Activated T-cell treated with anti-CD3 and anti-CD28 coated beads, Interleukin-2, amount 50 U/mL, for 24 hours (primary cell): ENCODE results near the gene FAM107B.

Experiments
- DNase-seq: peaks from one replicate; pipeline ENCODE4 v3.0.0-alpha.2; 2020
- H3K27ac Mint-ChIP-seq: 2 replicates; pipeline ENCODE4 v1.8.0; 2020; ENCODE audit warnings: mild to moderate bottlenecking, mixed read lengths
- H3K27me3 Mint-ChIP-seq: 2 replicates; pipeline ENCODE4 v1.8.0; 2020; ENCODE audit warnings: mixed read lengths
- H3K36me3 Mint-ChIP-seq: 2 replicates; pipeline ENCODE4 v1.8.0; 2020; ENCODE audit warnings: low read depth, mixed read lengths
- H3K4me1 Mint-ChIP-seq: 2 replicates; pipeline ENCODE4 v1.8.0; 2020; ENCODE audit warnings: low read depth, mixed read lengths
- H3K4me3 Mint-ChIP-seq: 2 replicates; pipeline ENCODE4 v1.8.0; 2020; ENCODE audit warnings: mild to moderate bottlenecking, moderate library complexity, mixed read lengths
- H3K9me3 Mint-ChIP-seq: 2 replicates; pipeline ENCODE4 v1.8.0; 2020; ENCODE audit warnings: mixed read lengths

The FAM107B gene

GRCh38 chr10:14581553-14582321, 193.0 kb downstream of the FAM107B start:
- Mint-ChIP-seq H3K27ac (peak overlapping the region; percentile 84), H3K9me3 (no peaks in the 10 kb centered on the region), H3K27me3 (no peaks in the 10 kb centered on the region), H3K4me3 (no peak overlapping the region), H3K4me1 (peaks cover 87% of the 10 kb centered on the region), H3K36me3 (peaks cover 71% of the 10 kb centered on the region)
- no peak for DNase-seq

- H3K9me3 Mint-ChIP-seq = no peaks in the 10 kb centered on the region
- no peak for DNase-seq
- H3K4me3 Mint-ChIP-seq = no peak overlapping the region
- H3K36me3 Mint-ChIP-seq = peaks cover 71% of the 10 kb centered on the region
- H3K4me1 Mint-ChIP-seq = peaks cover 86% of the 10 kb centered on the region
- H3K27me3 Mint-ChIP-seq = no peaks in the 10 kb centered on the region
- H3K27ac Mint-ChIP-seq = peak overlapping the region; percentile 8
Observed at GRCh38 chr10:14580671-14581332, 193.9 kb downstream of the FAM107B start.

- Mint-ChIP-seq H3K4me3 (no peak overlapping the region), H3K4me1 (peaks cover 84% of the 10 kb centered on the region), H3K9me3 (no peaks in the 10 kb centered on the region), H3K27ac (peak overlapping the region; percentile 8), H3K27me3 (no peaks in the 10 kb centered on the region), H3K36me3 (peaks cover 72% of the 10 kb centered on the region)
- no peak for DNase-seq
Observed at GRCh38 chr10:14579405-14579804, 195.3 kb downstream of the FAM107B start.

- Mint-ChIP-seq H3K27me3 (no peaks in the 10 kb centered on the region), H3K4me3 (no peak overlapping the region), H3K9me3 (no peaks in the 10 kb centered on the region), H3K36me3 (peaks cover 76% of the 10 kb centered on the region), H3K4me1 (peaks cover 81% of the 10 kb centered on the region), H3K27ac (peak overlapping the region; percentile 50)
- DNase-seq = no peak
Observed at GRCh38 chr10:14578060-14578952, 196.4 kb downstream of the FAM107B start.

GRCh38 chr10:14574885-14575284, 199.8 kb downstream of the FAM107B start:
- no peaks in the 10 kb centered on the region for H3K9me3 Mint-ChIP-seq

GRCh38 chr10:14574291-14574690, 200.4 kb downstream of the FAM107B start:
- DNase-seq = no peak
- peak overlapping the region; percentile 71 for H3K27ac Mint-ChIP-seq
- no peaks in the 10 kb centered on the region for H3K27me3 Mint-ChIP-seq
- H3K36me3 Mint-ChIP-seq = peaks cover 77% of the 10 kb centered on the region
- H3K9me3 Mint-ChIP-seq = no peaks in the 10 kb centered on the region
- H3K4me1 Mint-ChIP-seq = peaks cover 86% of the 10 kb centered on the region
- H3K4me3 Mint-ChIP-seq = no peak overlapping the region

More at GRCh38 chr10:14574885-14575284, 199.8 kb downstream of the FAM107B start:
- Mint-ChIP-seq H3K27me3 (no peaks in the 10 kb centered on the region), H3K4me1 (peaks cover 85% of the 10 kb centered on the region), H3K4me3 (no peak overlapping the region), H3K36me3 (peaks cover 76% of the 10 kb centered on the region), H3K27ac (peak overlapping the region; percentile 71)
- no peak for DNase-seq

- no peaks in the 10 kb centered on the region for H3K9me3 Mint-ChIP-seq
- no peak for DNase-seq
- H3K4me1 Mint-ChIP-seq = peaks cover 88% of the 10 kb centered on the region
- H3K27me3 Mint-ChIP-seq = no peaks in the 10 kb centered on the region
- H3K36me3 Mint-ChIP-seq = peaks cover 78% of the 10 kb centered on the region
- peak overlapping the region; percentile 53 for H3K27ac Mint-ChIP-seq
- no peak overlapping the region for H3K4me3 Mint-ChIP-seq
Observed at GRCh38 chr10:14573666-14574261, 200.9 kb downstream of the FAM107B start.

- Mint-ChIP-seq H3K27me3 (no peaks in the 10 kb centered on the region), H3K27ac (peak overlapping the region; percentile 57), H3K4me3 (no peak overlapping the region), H3K4me1 (peaks cover 87% of the 10 kb centered on the region), H3K9me3 (no peaks in the 10 kb centered on the region), H3K36me3 (peaks cover 77% of the 10 kb centered on the region)
- no peak for DNase-seq
Observed at GRCh38 chr10:14572811-14573210, 201.9 kb downstream of the FAM107B start.

- Mint-ChIP-seq H3K36me3 (peaks cover 77% of the 10 kb centered on the region), H3K4me3 (peak overlapping the region; percentile 71), H3K27ac (peak overlapping the region; percentile 96), H3K27me3 (no peaks in the 10 kb centered on the region), H3K9me3 (no peaks in the 10 kb centered on the region), H3K4me1 (peaks cover 91% of the 10 kb centered on the region)
- DNase-seq = peak; percentile 71
Observed at GRCh38 chr10:14571866-14572507, 202.7 kb downstream of the FAM107B start.

- Mint-ChIP-seq H3K36me3 (peaks cover 76% of the 10 kb centered on the region), H3K4me3 (peak overlapping the region; percentile 71), H3K27me3 (no peaks in the 10 kb centered on the region), H3K27ac (peak overlapping the region; percentile 96), H3K9me3 (no peaks in the 10 kb centered on the region), H3K4me1 (peaks cover 91% of the 10 kb centered on the region)
- no peak for DNase-seq
Observed at GRCh38 chr10:14570800-14571199, 203.9 kb downstream of the FAM107B start.

GRCh38 chr10:14569274-14570060, 205.2 kb downstream of the FAM107B start:
- peaks cover 74% of the 10 kb centered on the region for H3K36me3 Mint-ChIP-seq
- H3K27me3 Mint-ChIP-seq = no peaks in the 10 kb centered on the region
- peak; percentile 42 for DNase-seq
- H3K4me3 Mint-ChIP-seq = peak overlapping the region; percentile 68
- peak overlapping the region; percentile 96 for H3K27ac Mint-ChIP-seq
- H3K9me3 Mint-ChIP-seq = no peaks in the 10 kb centered on the region
- peaks cover 93% of the 10 kb centered on the region for H3K4me1 Mint-ChIP-seq

- Mint-ChIP-seq H3K27me3 (no peaks in the 10 kb centered on the region), H3K27ac (peak overlapping the region; percentile 75), H3K4me3 (no peak overlapping the region), H3K9me3 (no peaks in the 10 kb centered on the region), H3K4me1 (peaks cover 93% of the 10 kb centered on the region), H3K36me3 (peaks cover 62% of the 10 kb centered on the region)
- DNase-seq = no peak
Observed at GRCh38 chr10:14567421-14567820, 207.3 kb downstream of the FAM107B start.

GRCh38 chr10:14566498-14566897, 208.2 kb downstream of the FAM107B start:
- H3K4me1 Mint-ChIP-seq = peaks cover 93% of the 10 kb centered on the region
- no peak overlapping the region for H3K4me3 Mint-ChIP-seq
- DNase-seq = no peak
- H3K27ac Mint-ChIP-seq = peak overlapping the region; percentile 94
- no peaks in the 10 kb centered on the region for H3K9me3 Mint-ChIP-seq
- peaks cover 57% of the 10 kb centered on the region for H3K36me3 Mint-ChIP-seq
- H3K27me3 Mint-ChIP-seq = no peaks in the 10 kb centered on the region
